ENCODE results near the gene LRRC74B. TPM values are rescaled to one million over a fixed set of nuclear protein-coding genes. Genes with fewer than 3 reads are reported as not detected.

Gene LRRC74B
- total RNA-seq (under 1 TPM in 2 of 5 donors, not detected in 3; 0.16 to 0.25 TPM), total RNA-seq (0 to 0.27 (median 0) reads per million in 29 experiments)
- not detected for total RNA-seq (2013)

GRCh38 chr22:21045585-21046294 is at the start of gene LRRC74B:
TSS of gene LRRC74B (plus strand) at chr22:21045946. CDS start at chr22:21045987, 41 bp downstream.
- H3K9me3 Mint-ChIP-seq: no peaks in the 10 kb centered on the region
- H3K27ac Mint-ChIP-seq: peak within 1 kb of the TSS; percentile 5 to 23
- Histone ChIP-seq H3K4me1 (ENCODE audit: control insufficient read depth in 1 of 2, extremely low read depth in 1 of 2, insufficient read depth in 2 of 2, low read length in 2 of 2) (peaks cover 0 to 27% of the 10 kb centered on the region in 2 experiments), H3K4me3 (ENCODE audit: control insufficient read depth in 1 of 2, extremely low read depth in 1 of 2, low read length in 1 of 2) (peak within 1 kb of the TSS; percentile 10 to 47), H3K9me3 (no peaks in the 10 kb centered on the region), H3K27ac (ENCODE audit: low read length) (no peak within 1 kb of the TSS), H3K27me3 (replicated peaks in 1 of 2; ENCODE audit: control insufficient read depth in 2 of 2, extremely low read depth in 1 of 2, insufficient read depth in 2 of 2, low read length in 1 of 2) (peaks cover 0 to 45% of the 10 kb centered on the region in 2 experiments), H3K36me3 (ENCODE audit: control insufficient read depth in 2 of 2, extremely low read depth in 1 of 2, insufficient read depth in 1 of 2, low read length in 1 of 2) (no peaks in the 10 kb centered on the region)
- peaks cover 20 to 30% (median 22%) of the 10 kb centered on the region in 3 donors for H3K4me1 Mint-ChIP-seq
- CTCF ChIA-PET: no interaction called here
- peaks cover 21 to 35% of the 10 kb centered on the region in 2 donors for H3K27me3 Mint-ChIP-seq
- DNase-seq: peak; percentile 14 to 75 (median 61)
- ATAC-seq (replicated peaks in 1 of 4): peak; percentile 72 to 97 (median 93)
- peak within 1 kb of the TSS; percentile 39 to 70 (median 63) for H3K4me3 Mint-ChIP-seq
- POLR2A ChIA-PET: no interaction called here
- 4% methylated on average over 42 of the region's 47 CpGs for WGBS (ENCODE audit: insufficient coverage)
- no peaks in the 10 kb centered on the region for H3K36me3 Mint-ChIP-seq

GRCh38 chr22:20996031-20996410 is 49.7 kb upstream of the LRRC74B start:
- H3K27me3 ChIP-seq (replicated peaks in 1 of 2; ENCODE audit: control insufficient read depth in 2 of 2, extremely low read depth in 1 of 2, insufficient read depth in 2 of 2, low read length in 1 of 2): peaks cover 0 to under 1% of the 10 kb centered on the region in 2 experiments
- peaks cover 17 to 22% (median 19%) of the 10 kb centered on the region in 3 donors for H3K4me1 Mint-ChIP-seq
- H3K36me3 Mint-ChIP-seq: no peaks in the 10 kb centered on the region
- peaks cover 7 to 27% of the 10 kb centered on the region in 2 experiments for H3K4me1 ChIP-seq (ENCODE audit: control insufficient read depth in 1 of 2, extremely low read depth in 1 of 2, insufficient read depth in 2 of 2, low read length in 2 of 2)
- H3K27ac ChIP-seq (ENCODE audit: low read length): no peak overlapping the region
- CTCF ChIA-PET: no interaction called here
- no peak overlapping the region for H3K27ac Mint-ChIP-seq
- no peak for DNase-seq
- no peak for ATAC-seq (replicated peaks in 1 of 4)
- H3K27me3 Mint-ChIP-seq: no peaks in the 10 kb centered on the region
- no peaks in the 10 kb centered on the region for H3K9me3 ChIP-seq
- 93% methylated on average over 10 of the region's 10 CpGs for WGBS (ENCODE audit: insufficient coverage)
- H3K4me3 ChIP-seq (ENCODE audit: control insufficient read depth in 1 of 2, extremely low read depth in 1 of 2, low read length in 1 of 2): no peak overlapping the region
- H3K9me3 Mint-ChIP-seq: no peaks in the 10 kb centered on the region
- POLR2A ChIA-PET: no interaction called here
- no peak overlapping the region for H3K4me3 Mint-ChIP-seq
- peaks cover 15 to 65% of the 10 kb centered on the region in 2 donors for H3K36me3 ChIP-seq (ENCODE audit: control insufficient read depth in 2 of 2, extremely low read depth in 1 of 2, insufficient read depth in 1 of 2, low read length in 1 of 2)

GRCh38 chr22:20996598-20997535 is 48.9 kb upstream of the LRRC74B start:
- 94% methylated on average over 23 of the region's 27 CpGs for WGBS (ENCODE audit: insufficient coverage)
- Mint-ChIP-seq H3K9me3 (no peaks in the 10 kb centered on the region), H3K27ac (no peak overlapping the region), H3K4me3 (no peak overlapping the region), H3K4me1 (peaks cover 22 to 30% (median 25%) of the 10 kb centered on the region in 3 donors), H3K36me3 (no peaks in the 10 kb centered on the region), H3K27me3 (no peaks in the 10 kb centered on the region)
- no peak for DNase-seq
- no peak for ATAC-seq (replicated peaks in 1 of 4)
- H3K4me1 ChIP-seq (ENCODE audit: control insufficient read depth in 1 of 2, extremely low read depth in 1 of 2, insufficient read depth in 2 of 2, low read length in 2 of 2): peaks cover 7 to 33% of the 10 kb centered on the region in 2 experiments
- ChIA-PET CTCF (no interaction called here), POLR2A (no interaction called here)
- peaks cover 12 to 63% of the 10 kb centered on the region in 2 donors for H3K36me3 ChIP-seq (ENCODE audit: control insufficient read depth in 2 of 2, extremely low read depth in 1 of 2, insufficient read depth in 1 of 2, low read length in 1 of 2)
- no peak overlapping the region for H3K27ac ChIP-seq (ENCODE audit: low read length)
- H3K9me3 ChIP-seq: no peaks in the 10 kb centered on the region
- H3K4me3 ChIP-seq (ENCODE audit: control insufficient read depth in 1 of 2, extremely low read depth in 1 of 2, low read length in 1 of 2): no peak overlapping the region
- H3K27me3 ChIP-seq (replicated peaks in 1 of 2; ENCODE audit: control insufficient read depth in 2 of 2, extremely low read depth in 1 of 2, insufficient read depth in 2 of 2, low read length in 1 of 2): peaks cover 0 to 2% of the 10 kb centered on the region in 2 experiments

GRCh38 chr22:20997536-20998257 is 48.0 kb upstream of the LRRC74B start:
- Histone ChIP-seq H3K9me3 (no peaks in the 10 kb centered on the region), H3K27me3 (replicated peaks in 1 of 2; ENCODE audit: control insufficient read depth in 2 of 2, extremely low read depth in 1 of 2, insufficient read depth in 2 of 2, low read length in 1 of 2) (peaks cover 0 to 2% of the 10 kb centered on the region in 2 experiments), H3K27ac (ENCODE audit: low read length) (no peak overlapping the region), H3K36me3 (ENCODE audit: control insufficient read depth in 2 of 2, extremely low read depth in 1 of 2, insufficient read depth in 1 of 2, low read length in 1 of 2) (peaks cover 12 to 55% of the 10 kb centered on the region in 2 donors), H3K4me3 (ENCODE audit: control insufficient read depth in 1 of 2, extremely low read depth in 1 of 2, low read length in 1 of 2) (no peak overlapping the region), H3K4me1 (ENCODE audit: control insufficient read depth in 1 of 2, extremely low read depth in 1 of 2, insufficient read depth in 2 of 2, low read length in 2 of 2) (peaks cover 7 to 35% of the 10 kb centered on the region in 2 experiments)
- H3K27me3 Mint-ChIP-seq: no peaks in the 10 kb centered on the region
- ATAC-seq (replicated peaks in 1 of 4) (no peak), DNase-seq (no peak)
- 87% methylated on average over 9 of the region's 13 CpGs for WGBS (ENCODE audit: insufficient coverage)
- H3K27ac Mint-ChIP-seq: no peak overlapping the region
- CTCF ChIA-PET: no interaction called here
- H3K4me3 Mint-ChIP-seq: no peak overlapping the region
- H3K4me1 Mint-ChIP-seq: peaks cover 24 to 32% (median 32%) of the 10 kb centered on the region in 3 donors
- POLR2A ChIA-PET: no interaction called here
- no peaks in the 10 kb centered on the region for H3K36me3 Mint-ChIP-seq
- no peaks in the 10 kb centered on the region for H3K9me3 Mint-ChIP-seq

GRCh38 chr22:20998411-20999336 is 47.1 kb upstream of the LRRC74B start:
- ATAC-seq (replicated peaks in 1 of 4): no peak
- H3K4me1 Mint-ChIP-seq: peaks cover 33 to 42% (median 42%) of the 10 kb centered on the region in 3 donors
- 64% methylated on average over 6 of the region's 7 CpGs for WGBS (ENCODE audit: insufficient coverage)
- ChIA-PET CTCF (no interaction called here), POLR2A (no interaction called here)
- no peaks in the 10 kb centered on the region for H3K27me3 Mint-ChIP-seq
- Histone ChIP-seq H3K9me3 (no peaks in the 10 kb centered on the region), H3K4me3 (ENCODE audit: control insufficient read depth in 1 of 2, extremely low read depth in 1 of 2, low read length in 1 of 2) (no peak overlapping the region), H3K36me3 (ENCODE audit: control insufficient read depth in 2 of 2, extremely low read depth in 1 of 2, insufficient read depth in 1 of 2, low read length in 1 of 2) (peaks cover 12 to 45% of the 10 kb centered on the region in 2 donors), H3K27ac (ENCODE audit: low read length) (no peak overlapping the region), H3K4me1 (ENCODE audit: control insufficient read depth in 1 of 2, extremely low read depth in 1 of 2, insufficient read depth in 2 of 2, low read length in 2 of 2) (peaks cover 12 to 44% of the 10 kb centered on the region in 2 experiments), H3K27me3 (replicated peaks in 1 of 2; ENCODE audit: control insufficient read depth in 2 of 2, extremely low read depth in 1 of 2, insufficient read depth in 2 of 2, low read length in 1 of 2) (peaks cover 0 to 2% of the 10 kb centered on the region in 2 experiments)
- H3K36me3 Mint-ChIP-seq: no peaks in the 10 kb centered on the region
- DNase-seq: no peak
- H3K4me3 Mint-ChIP-seq: peak overlapping the region in 2 of 3 donors; percentile 6 to 17
- H3K27ac Mint-ChIP-seq: peak overlapping the region; percentile 22 to 23
- no peaks in the 10 kb centered on the region for H3K9me3 Mint-ChIP-seq
